ENCODE data around the gene RPL7A. TPM values are rescaled to one million over a fixed set of nuclear protein-coding genes. Genes with fewer than 3 reads are reported as not detected.
A peak's percentile ranks its signal among the peaks of the same experiment; 100 is the strongest.

RPL7A gene
- total and polyA plus RNA-seq, 2 of the 13 experiments (the other 11 are each of a cell fraction or from before 2014, with no cell fraction given) = 2,401 to 2,938 TPM

GRCh38 chr9:133351908-133352634, 4.1 kb downstream of the RPL7A start (continued):
- TF ChIP-seq ZNF770 (CRISPR knock-in tag; IDR thresholded peaks at IDR 0.05) (no peak), PPARG (CRISPR knock-in tag; conservative IDR thresholded peaks at IDR 0.05) (no peak), MTF1 (CRISPR knock-in tag; IDR thresholded peaks at IDR 0.05) (no peak), ZFP36L2 (CRISPR knock-in tag; IDR thresholded peaks at IDR 0.05) (no peak), ZNF792 (CRISPR knock-in tag; IDR thresholded peaks at IDR 0.05) (no peak; the same call in 1 of the 2 replicates), RAD21 (CRISPR knock-in tag; IDR thresholded peaks at IDR 0.05) (peak; percentile 36; the same call in 1 of the 2 replicates), ZNF512 (CRISPR knock-in tag; IDR thresholded peaks at IDR 0.05) (no peak), ZNF318 (CRISPR knock-in tag; IDR thresholded peaks at IDR 0.05) (no peak), ZNF660 (CRISPR knock-in tag; IDR thresholded peaks at IDR 0.05; ENCODE audit: borderline replicate concordance, low read depth) (no peak)
- TF ChIP-seq, protein P1, sequence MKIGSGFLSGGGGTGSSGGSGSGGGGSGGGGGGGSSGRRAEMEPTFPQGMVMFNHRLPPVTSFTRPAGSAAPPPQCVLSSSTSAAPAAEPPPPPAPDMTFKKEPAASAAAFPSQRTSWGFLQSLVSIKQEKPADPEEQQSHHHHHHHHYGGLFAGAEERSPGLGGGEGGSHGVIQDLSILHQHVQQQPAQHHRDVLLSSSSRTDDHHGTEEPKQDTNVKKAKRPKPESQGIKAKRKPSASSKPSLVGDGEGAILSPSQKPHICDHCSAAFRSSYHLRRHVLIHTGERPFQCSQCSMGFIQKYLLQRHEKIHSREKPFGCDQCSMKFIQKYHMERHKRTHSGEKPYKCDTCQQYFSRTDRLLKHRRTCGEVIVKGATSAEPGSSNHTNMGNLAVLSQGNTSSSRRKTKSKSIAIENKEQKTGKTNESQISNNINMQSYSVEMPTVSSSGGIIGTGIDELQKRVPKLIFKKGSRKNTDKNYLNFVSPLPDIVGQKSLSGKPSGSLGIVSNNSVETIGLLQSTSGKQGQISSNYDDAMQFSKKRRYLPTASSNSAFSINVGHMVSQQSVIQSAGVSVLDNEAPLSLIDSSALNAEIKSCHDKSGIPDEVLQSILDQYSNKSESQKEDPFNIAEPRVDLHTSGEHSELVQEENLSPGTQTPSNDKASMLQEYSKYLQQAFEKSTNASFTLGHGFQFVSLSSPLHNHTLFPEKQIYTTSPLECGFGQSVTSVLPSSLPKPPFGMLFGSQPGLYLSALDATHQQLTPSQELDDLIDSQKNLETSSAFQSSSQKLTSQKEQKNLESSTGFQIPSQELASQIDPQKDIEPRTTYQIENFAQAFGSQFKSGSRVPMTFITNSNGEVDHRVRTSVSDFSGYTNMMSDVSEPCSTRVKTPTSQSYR (CRISPR knock-in tag; IDR thresholded peaks at IDR 0.05; ENCODE audit: borderline replicate concordance) = no peak
- TF ChIP-seq, protein P2, sequence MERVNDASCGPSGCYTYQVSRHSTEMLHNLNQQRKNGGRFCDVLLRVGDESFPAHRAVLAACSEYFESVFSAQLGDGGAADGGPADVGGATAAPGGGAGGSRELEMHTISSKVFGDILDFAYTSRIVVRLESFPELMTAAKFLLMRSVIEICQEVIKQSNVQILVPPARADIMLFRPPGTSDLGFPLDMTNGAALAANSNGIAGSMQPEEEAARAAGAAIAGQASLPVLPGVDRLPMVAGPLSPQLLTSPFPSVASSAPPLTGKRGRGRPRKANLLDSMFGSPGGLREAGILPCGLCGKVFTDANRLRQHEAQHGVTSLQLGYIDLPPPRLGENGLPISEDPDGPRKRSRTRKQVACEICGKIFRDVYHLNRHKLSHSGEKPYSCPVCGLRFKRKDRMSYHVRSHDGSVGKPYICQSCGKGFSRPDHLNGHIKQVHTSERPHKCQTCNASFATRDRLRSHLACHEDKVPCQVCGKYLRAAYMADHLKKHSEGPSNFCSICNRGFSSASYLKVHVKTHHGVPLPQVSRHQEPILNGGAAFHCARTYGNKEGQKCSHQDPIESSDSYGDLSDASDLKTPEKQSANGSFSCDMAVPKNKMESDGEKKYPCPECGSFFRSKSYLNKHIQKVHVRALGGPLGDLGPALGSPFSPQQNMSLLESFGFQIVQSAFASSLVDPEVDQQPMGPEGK (CRISPR knock-in tag; IDR thresholded peaks at IDR 0.05) = no peak

Measured in HepG2 (cell line).